Osteoblast (primary cell): ENCODE results near the gene MAPK14. TPM values are rescaled to one million over a fixed set of nuclear protein-coding genes. Genes with fewer than 3 reads are reported as not detected.

Source experiments
- DNase-seq: peaks from one replicate; pipeline ENCODE4 v3.0.0; 2011; ENCODE audit warnings: low spot score, mixed read lengths; ENCODE audit not compliant: insufficient read length; ENCODE audit errors: missing footprints
- H2AFZ ChIP-seq: 2 replicates; pipeline ENCODE4 v1.6.0; 2011; ENCODE audit warnings: mild to moderate bottlenecking, low read length
- H3K27ac ChIP-seq: 2 replicates; pipeline ENCODE4 v1.5.1; 2011; ENCODE audit warnings: mild to moderate bottlenecking, low read depth, low read length, moderate library complexity
- H3K27me3 ChIP-seq: 2 replicates; pipeline ENCODE4 v1.6.0; 2012; ENCODE audit warnings: mild to moderate bottlenecking, control low read depth, inconsistent platforms, low read length, moderate library complexity; ENCODE audit not compliant: insufficient read depth
- H3K36me3 ChIP-seq: 2 replicates; pipeline ENCODE4 v1.5.1; 2011; ENCODE audit warnings: mild to moderate bottlenecking, low read length, control low read depth, moderate library complexity; ENCODE audit not compliant: insufficient read depth
- H3K4me1 ChIP-seq: 2 replicates; pipeline ENCODE4 v1.5.1; 2011; ENCODE audit warnings: mild to moderate bottlenecking, low read length, control low read depth, moderate library complexity; ENCODE audit not compliant: insufficient read depth
- H3K4me2 ChIP-seq: 2 replicates; pipeline ENCODE4 v1.6.0; 2011; ENCODE audit warnings: mild to moderate bottlenecking, low read length; ENCODE audit not compliant: insufficient read depth
- H3K4me3 ChIP-seq: fragments of 200-600 bp; sonication (generic); 3 replicates; pipeline ENCODE4 v1.5.1; 2012; ENCODE audit warnings: mild to moderate bottlenecking, low read length, inconsistent platforms; ENCODE audit not compliant: insufficient read depth
- H3K79me2 ChIP-seq: 2 replicates; pipeline ENCODE4 v1.6.0; 2012; ENCODE audit warnings: mild to moderate bottlenecking, low read length, control low read depth, inconsistent platforms; ENCODE audit not compliant: insufficient read depth
- H3K9me3 ChIP-seq: 2 replicates; pipeline ENCODE4 v1.5.1; 2011; ENCODE audit warnings: low read depth, low read length, control low read depth
- H4K20me1 ChIP-seq: 2 replicates; pipeline ENCODE4 v1.6.0; 2012; ENCODE audit warnings: mild to moderate bottlenecking, low read length, control low read depth; ENCODE audit not compliant: insufficient read depth
- CTCF ChIP-seq: IDR thresholded peaks from 2 replicates; pipeline ENCODE4 v1.5.1; 2011; ENCODE audit warnings: mild to moderate bottlenecking, low read depth, low read length, moderate library complexity; ENCODE audit errors: extremely low read depth
- total RNA-seq: library from RNA; depleted of rRNA; stranded (reverse); fragments of >200 nt; gene quantifications from 2 replicates; pipeline ENCODE4 v1.2.3, GENCODE V29; 2012

Gene MAPK14
- total RNA-seq, 1 donor = 90.5 TPM

GRCh38 chr6:36062247-36062646 lies 34.6 kb downstream of the MAPK14 start:
- peaks cover 90% of the 10 kb centered on the region for H3K79me2 ChIP-seq

GRCh38 chr6:36063318-36064060 lies 35.9 kb downstream of the MAPK14 start:
- TF ChIP-seq CTCF = no peak
- peaks cover 90% of the 10 kb centered on the region for H3K79me2 ChIP-seq
- H3K27me3 ChIP-seq = no peaks in the 10 kb centered on the region
- no peak for DNase-seq
- peaks cover 57% of the 10 kb centered on the region for H4K20me1 ChIP-seq
- H3K36me3 ChIP-seq = peaks cover 18% of the 10 kb centered on the region
- no peak overlapping the region for H3K27ac ChIP-seq
- H3K4me2 ChIP-seq = no peak overlapping the region
- H2AFZ ChIP-seq = no peak overlapping the region
- H3K9me3 ChIP-seq = no peaks in the 10 kb centered on the region
- peaks cover 29% of the 10 kb centered on the region for H3K4me1 ChIP-seq
- H3K4me3 ChIP-seq = no peak overlapping the region

More at GRCh38 chr6:36062247-36062646, 34.6 kb downstream of the MAPK14 start:
- no peaks in the 10 kb centered on the region for H3K27me3 ChIP-seq
- DNase-seq = no peak
- no peak overlapping the region for H2AFZ ChIP-seq
- no peaks in the 10 kb centered on the region for H3K9me3 ChIP-seq
- H3K36me3 ChIP-seq = peaks cover 18% of the 10 kb centered on the region
- H3K4me3 ChIP-seq = no peak overlapping the region
- no peak overlapping the region for H3K4me2 ChIP-seq
- peaks cover 45% of the 10 kb centered on the region for H4K20me1 ChIP-seq
- H3K27ac ChIP-seq = no peak overlapping the region
- peaks cover 24% of the 10 kb centered on the region for H3K4me1 ChIP-seq
- TF ChIP-seq CTCF = no peak

- H3K27ac ChIP-seq = no peak overlapping the region
- H3K4me1 ChIP-seq = peaks cover 29% of the 10 kb centered on the region
- no peak overlapping the region for H3K4me2 ChIP-seq
- no peak for DNase-seq
- H4K20me1 ChIP-seq = peaks cover 68% of the 10 kb centered on the region
- peaks cover 11% of the 10 kb centered on the region for H3K36me3 ChIP-seq
- H2AFZ ChIP-seq = no peak overlapping the region
- no peak overlapping the region for H3K4me3 ChIP-seq
- TF ChIP-seq CTCF = no peak
- H3K9me3 ChIP-seq = no peaks in the 10 kb centered on the region
- H3K27me3 ChIP-seq = no peaks in the 10 kb centered on the region
- peaks cover 93% of the 10 kb centered on the region for H3K79me2 ChIP-seq
Measured at GRCh38 chr6:36064770-36065396, 37.3 kb downstream of the MAPK14 start.

- no peak for TF ChIP-seq CTCF
- Histone ChIP-seq H2AFZ (no peak overlapping the region), H3K4me1 (peaks cover 29% of the 10 kb centered on the region), H3K9me3 (no peaks in the 10 kb centered on the region), H3K4me2 (no peak overlapping the region), H4K20me1 (peaks cover 67% of the 10 kb centered on the region), H3K79me2 (peaks cover 90% of the 10 kb centered on the region), H3K27me3 (no peaks in the 10 kb centered on the region), H3K27ac (no peak overlapping the region), H3K4me3 (no peak overlapping the region), H3K36me3 (peaks cover 3% of the 10 kb centered on the region)
- DNase-seq = no peak
Measured at GRCh38 chr6:36065916-36066315, 38.3 kb downstream of the MAPK14 start.
